Activated T-cell treated with anti-CD3 and anti-CD28 coated beads, Interleukin-2, amount 50 U/mL, for 72 hours (primary cell): ENCODE measurements around the gene SPTBN1. TPM values are rescaled to one million over a fixed set of nuclear protein-coding genes. Genes with fewer than 3 reads are reported as not detected.

Experiments used
- ATAC-seq, 2 donors: fragments of 150-1000 bp; cut with Tn5 transposase; replicated peaks in 1 of 2; 2 replicates each; pipeline ENCODE4 v1.10.0; 2021; ENCODE audit warnings: moderate library complexity in 2 of 2, mild to moderate bottlenecking in 1 of 2
- DNase-seq, 2 donors: peaks; one replicate each; pipeline ENCODE4 v3.0.0; 2021 to 2022; ENCODE audit warnings: mixed read lengths in 1 of 2
- H3K27ac Mint-ChIP-seq: one replicate; pipeline ENCODE4 v1.8.0; 2022; ENCODE audit warnings: mild to moderate bottlenecking, moderate library complexity, mixed read lengths
- H3K27me3 Mint-ChIP-seq: one replicate; pipeline ENCODE4 v1.8.0; 2022; ENCODE audit warnings: low read depth, mixed read lengths
- H3K36me3 Mint-ChIP-seq, 2 donors: one replicate each; pipeline ENCODE4 v1.8.0; 2022; ENCODE audit warnings: mixed read lengths in 2 of 2, mild to moderate bottlenecking in 1 of 2; ENCODE audit not compliant: insufficient read depth in 2 of 2
- H3K4me1 Mint-ChIP-seq: one replicate; pipeline ENCODE4 v1.8.0; 2022; ENCODE audit warnings: low read depth, mixed read lengths
- H3K4me3 Mint-ChIP-seq, 2 donors: one replicate each; pipeline ENCODE4 v1.8.0; 2022; ENCODE audit warnings: mild to moderate bottlenecking in 2 of 2, mixed read lengths in 2 of 2, moderate library complexity in 2 of 2
- H3K9me3 Mint-ChIP-seq, 2 donors: one replicate each; pipeline ENCODE4 v1.8.0; 2022; ENCODE audit warnings: mixed read lengths in 2 of 2
- total RNA-seq, 2 donors: library from RNA; stranded (reverse); gene quantifications; one replicate each; pipeline ENCODE4 v1.2.3, GENCODE V29; 2022

SPTBN1 gene
- total RNA-seq, 2 donors from 2014 or later: 120 to 136 TPM

- Mint-ChIP-seq H3K4me3 (peak overlapping the region; percentile 51 to 87), H3K9me3 (no peaks in the 10 kb centered on the region), H3K27ac (peak overlapping the region; percentile 20), H3K27me3 (no peaks in the 10 kb centered on the region), H3K36me3 (peaks cover 18 to 55% of the 10 kb centered on the region in 2 donors), H3K4me1 (peaks cover 20% of the 10 kb centered on the region)
- DNase-seq (peak; percentile 48 to 52), ATAC-seq (no peak)
Observed at GRCh38 chr2:54657664-54658083, 201.5 kb downstream of the SPTBN1 start.

- H3K27me3 Mint-ChIP-seq: no peaks in the 10 kb centered on the region
- H3K36me3 Mint-ChIP-seq: peaks cover 16 to 53% of the 10 kb centered on the region in 2 donors
- H3K4me1 Mint-ChIP-seq: peaks cover 16% of the 10 kb centered on the region
- H3K4me3 Mint-ChIP-seq: peak overlapping the region; percentile 51 to 87
- peak; percentile 37 to 41 for DNase-seq
- H3K9me3 Mint-ChIP-seq: no peaks in the 10 kb centered on the region
- ATAC-seq: peak; percentile 90 to 91
- H3K27ac Mint-ChIP-seq: peak overlapping the region; percentile 86
Observed at GRCh38 chr2:54658564-54659071, 202.5 kb downstream of the SPTBN1 start.

- DNase-seq (no peak), ATAC-seq (no peak)
- no peaks in the 10 kb centered on the region for H3K9me3 Mint-ChIP-seq
- peaks cover 16% of the 10 kb centered on the region for H3K4me1 Mint-ChIP-seq
- no peak overlapping the region for H3K4me3 Mint-ChIP-seq
- no peak overlapping the region for H3K27ac Mint-ChIP-seq
- H3K36me3 Mint-ChIP-seq: peaks cover 13 to 56% of the 10 kb centered on the region in 2 donors
- H3K27me3 Mint-ChIP-seq: no peaks in the 10 kb centered on the region
Observed at GRCh38 chr2:54659527-54659926, 203.4 kb downstream of the SPTBN1 start.

- no peak for ATAC-seq
- Mint-ChIP-seq H3K27ac (no peak overlapping the region), H3K4me1 (peaks cover 16% of the 10 kb centered on the region), H3K36me3 (peaks cover 12 to 50% of the 10 kb centered on the region in 2 donors), H3K9me3 (no peaks in the 10 kb centered on the region), H3K4me3 (no peak overlapping the region), H3K27me3 (no peaks in the 10 kb centered on the region)
- no peak for DNase-seq
Observed at GRCh38 chr2:54660752-54661151, 204.6 kb downstream of the SPTBN1 start.

GRCh38 chr2:54663424-54664030, 207.4 kb downstream of the SPTBN1 start:
- Mint-ChIP-seq H3K27me3 (no peaks in the 10 kb centered on the region), H3K4me1 (peaks cover 5% of the 10 kb centered on the region), H3K36me3 (peaks cover 10 to 52% of the 10 kb centered on the region in 2 donors), H3K9me3 (no peaks in the 10 kb centered on the region), H3K4me3 (no peak overlapping the region), H3K27ac (peak overlapping the region; percentile 51)
- ATAC-seq (no peak), DNase-seq (no peak)

- H3K36me3 Mint-ChIP-seq: peaks cover 10 to 48% of the 10 kb centered on the region in 2 donors
- H3K27ac Mint-ChIP-seq: peak overlapping the region; percentile 51
Observed at GRCh38 chr2:54664238-54664786, 208.2 kb downstream of the SPTBN1 start.

DNA sequence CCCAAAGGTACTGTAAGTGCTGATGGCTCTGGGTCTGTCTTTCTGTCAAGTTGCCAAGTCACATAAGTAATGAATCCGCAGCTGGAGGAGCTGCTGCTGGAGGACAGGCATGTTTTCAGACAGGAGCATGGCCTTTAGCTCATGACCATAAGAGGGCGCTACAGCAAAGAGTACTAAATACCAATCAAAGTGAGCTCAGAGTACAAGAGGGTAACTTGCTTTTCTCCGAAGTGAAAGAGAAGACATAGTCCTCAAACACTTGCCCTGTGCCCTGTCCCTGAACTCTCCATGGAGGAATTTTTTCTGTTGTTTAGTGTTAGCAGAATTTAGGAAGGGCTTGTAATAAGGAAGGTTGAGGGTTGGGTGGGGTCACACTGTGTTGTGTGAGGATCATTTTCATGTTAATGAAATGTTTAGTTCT, 209.3 kb downstream of the SPTBN1 start:
- DNase-seq: peak; percentile 50 to 63
- H3K9me3 Mint-ChIP-seq: no peaks in the 10 kb centered on the region
- H3K4me3 Mint-ChIP-seq: no peak overlapping the region
- H3K27me3 Mint-ChIP-seq: no peaks in the 10 kb centered on the region
- no peaks in the 10 kb centered on the region for H3K4me1 Mint-ChIP-seq
- no peak overlapping the region for H3K27ac Mint-ChIP-seq
- peaks cover 10 to 43% of the 10 kb centered on the region in 2 donors for H3K36me3 Mint-ChIP-seq
- peak; percentile 58 to 69 for ATAC-seq

More at GRCh38 chr2:54664238-54664786, 208.2 kb downstream of the SPTBN1 start:
- Mint-ChIP-seq H3K4me3 (no peak overlapping the region), H3K9me3 (no peaks in the 10 kb centered on the region), H3K4me1 (no peaks in the 10 kb centered on the region), H3K27me3 (no peaks in the 10 kb centered on the region)
- ATAC-seq: no peak
- no peak for DNase-seq

DNA sequence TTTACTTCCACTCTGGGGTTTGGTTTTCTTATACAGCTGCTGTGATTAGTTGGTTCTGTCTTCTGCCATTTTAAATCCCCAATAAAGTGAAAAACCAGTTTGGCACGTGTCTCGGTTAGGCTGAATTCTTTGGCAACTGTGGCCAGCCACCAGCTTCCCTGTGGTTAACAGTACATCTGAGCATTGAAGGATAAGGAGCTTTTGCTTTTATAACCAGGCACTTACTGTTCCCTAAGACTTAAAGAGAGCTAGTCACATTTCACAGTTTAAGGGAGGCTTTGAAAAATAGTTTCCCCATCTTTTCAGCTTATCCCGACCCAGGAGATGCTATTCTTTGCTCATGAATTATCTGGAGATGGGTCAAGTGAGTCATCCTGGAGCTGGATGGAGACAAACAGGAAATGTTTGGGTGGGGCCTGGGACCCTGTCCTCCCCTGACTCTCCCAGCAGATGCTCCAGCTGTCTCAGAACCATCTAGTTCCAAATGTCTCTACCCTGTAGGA, 210.1 kb downstream of the SPTBN1 start:
- Mint-ChIP-seq H3K27ac (no peak overlapping the region), H3K27me3 (no peaks in the 10 kb centered on the region), H3K9me3 (no peaks in the 10 kb centered on the region), H3K36me3 (peaks cover 13 to 42% of the 10 kb centered on the region in 2 donors), H3K4me1 (no peaks in the 10 kb centered on the region), H3K4me3 (no peak overlapping the region)
- DNase-seq (no peak), ATAC-seq (no peak)

- Mint-ChIP-seq H3K9me3 (no peaks in the 10 kb centered on the region), H3K4me3 (no peak overlapping the region), H3K27ac (no peak overlapping the region), H3K4me1 (no peaks in the 10 kb centered on the region), H3K36me3 (peaks cover 11 to 39% of the 10 kb centered on the region in 2 donors), H3K27me3 (no peaks in the 10 kb centered on the region)
- DNase-seq (no peak), ATAC-seq (no peak)
Observed at GRCh38 chr2:54666634-54667265, 210.6 kb downstream of the SPTBN1 start.

DNA sequence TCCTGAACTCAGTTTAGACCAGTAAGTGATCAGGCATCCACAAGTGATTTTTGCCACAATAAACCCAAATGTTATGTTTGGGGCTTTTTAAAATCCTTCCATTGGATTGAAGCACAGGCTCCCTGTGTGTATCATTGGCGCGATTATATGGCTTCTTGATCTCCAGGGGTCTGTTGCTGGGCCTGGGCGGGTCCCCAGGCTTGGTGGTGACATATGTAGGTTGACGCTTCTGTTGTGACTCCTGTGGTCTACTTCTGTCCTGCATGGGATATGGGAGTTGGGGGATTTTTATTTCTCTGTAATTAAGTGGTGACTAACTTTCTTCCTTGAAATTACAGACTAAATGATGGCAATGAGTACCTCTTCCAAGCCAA, 211.1 kb downstream of the SPTBN1 start:
- H3K4me1 Mint-ChIP-seq: no peaks in the 10 kb centered on the region
- H3K27me3 Mint-ChIP-seq: no peaks in the 10 kb centered on the region
- H3K9me3 Mint-ChIP-seq: no peaks in the 10 kb centered on the region
- no peak overlapping the region for H3K27ac Mint-ChIP-seq
- H3K36me3 Mint-ChIP-seq: peaks cover 11 to 39% of the 10 kb centered on the region in 2 donors
- DNase-seq (no peak), ATAC-seq (no peak)
- H3K4me3 Mint-ChIP-seq: no peak overlapping the region

GRCh38 chr2:54667726-54668650, 211.9 kb downstream of the SPTBN1 start:
- Mint-ChIP-seq H3K27me3 (no peaks in the 10 kb centered on the region), H3K4me3 (no peak overlapping the region), H3K36me3 (peaks cover 9 to 34% of the 10 kb centered on the region in 2 donors), H3K9me3 (no peaks in the 10 kb centered on the region), H3K4me1 (peaks cover 3% of the 10 kb centered on the region), H3K27ac (no peak overlapping the region)
- DNase-seq (no peak), ATAC-seq (no peak)

GRCh38 chr2:54668711-54669110, 212.6 kb downstream of the SPTBN1 start:
- Mint-ChIP-seq H3K27ac (no peak overlapping the region), H3K4me3 (no peak overlapping the region), H3K4me1 (peaks cover 11% of the 10 kb centered on the region), H3K36me3 (peaks cover 9 to 31% of the 10 kb centered on the region in 2 donors), H3K9me3 (no peaks in the 10 kb centered on the region), H3K27me3 (peaks cover 2% of the 10 kb centered on the region)
- no peak for DNase-seq
- no peak for ATAC-seq
